SK-N-SH treated with all-trans-retinoic acid at 6 μM for 48 hours (cell line): ENCODE measurements around the gene C3orf22.

Experiments used
- BACH2 ChIP-seq: fragments of 250-450 bp; sonication (Bioruptor Pico); IDR thresholded peaks from 2 replicates; pipeline ENCODE4 v1.9.0; 2021; ENCODE audit warnings: mild to moderate bottlenecking, borderline replicate concordance
- GLIS3 ChIP-seq: fragments of 250-450 bp; sonication (Bioruptor Pico); IDR thresholded peaks from 2 replicates; pipeline ENCODE4 v1.5.0; 2020; ENCODE audit warnings: mild to moderate bottlenecking, moderate library complexity
- OSR1 ChIP-seq: fragments of 250-450 bp; sonication (Bioruptor Pico); IDR thresholded peaks from 2 replicates; pipeline ENCODE4 v1.8.0; 2022; ENCODE audit warnings: moderate library complexity, mild to moderate bottlenecking, inconsistent platforms
- PATZ1 ChIP-seq: fragments of 250-450 bp; sonication (Bioruptor Pico); IDR thresholded peaks from 2 replicates; pipeline ENCODE4 v1.8.0; 2020; ENCODE audit warnings: mild to moderate bottlenecking, moderate library complexity, borderline replicate concordance
- PPARA ChIP-seq: fragments of 250-450 bp; sonication (Bioruptor Pico); IDR thresholded peaks from 2 replicates; pipeline ENCODE4 v1.5.0; 2020; ENCODE audit warnings: mild to moderate bottlenecking, borderline replicate concordance
- SNAI2 ChIP-seq: fragments of 250-450 bp; sonication (Bioruptor Pico); IDR thresholded peaks from 2 replicates; pipeline ENCODE4 v1.5.0; 2020; ENCODE audit warnings: mild to moderate bottlenecking, moderate library complexity
- ZNF8 ChIP-seq: fragments of 450-650 bp; formaldehyde crosslinking; IDR thresholded peaks from 2 replicates; pipeline ENCODE4 v1.5.0; 2020; ENCODE audit warnings: mild to moderate bottlenecking, moderate library complexity

- TF ChIP-seq PATZ1 (no peak), ZNF8 (CRISPR knock-in tag) (no peak), PPARA (CRISPR knock-in tag) (no peak), BACH2 (CRISPR knock-in tag) (no peak), SNAI2 (CRISPR knock-in tag) (no peak), GLIS3 (CRISPR knock-in tag) (no peak), OSR1 (CRISPR knock-in tag) (no peak)
These were observed 1.4 kb downstream of the C3orf22 start for GRCh38 chr3:126557415-126557745.
